H9 (cell line): ENCODE results near the gene KRTCAP2. TPM values are rescaled to one million over a fixed set of nuclear protein-coding genes. Genes with fewer than 3 reads are reported as not detected.

Experiments used
- DNase-seq: peaks from one replicate; pipeline ENCODE4 v3.0.0-alpha.2; 2017
- H2AFZ ChIP-seq: one replicate; pipeline ENCODE4 v1.6.1; 2013; ENCODE audit warnings: mild to moderate bottlenecking, low read length, control low read depth, moderate library complexity
- H2AK5ac ChIP-seq: 2 replicates; pipeline ENCODE4 v1.6.1; 2013; ENCODE audit warnings: low read length, control low read depth, mixed read lengths; ENCODE audit not compliant: insufficient read length
- H2BK120ac ChIP-seq: one replicate; pipeline ENCODE4 v1.6.1; 2013; ENCODE audit warnings: low read depth, mild to moderate bottlenecking, low read length, control low read depth, inconsistent platforms; ENCODE audit not compliant: poor library complexity, severe bottlenecking
- H2BK12ac ChIP-seq: 2 replicates; pipeline ENCODE4 v1.6.1; 2013; ENCODE audit warnings: low read length, control low read depth, mixed read lengths, low read depth; ENCODE audit not compliant: insufficient read length
- H2BK15ac ChIP-seq: 2 replicates; pipeline ENCODE4 v1.6.1; 2013; ENCODE audit warnings: low read depth, low read length, control low read depth
- H2BK20ac ChIP-seq: one replicate; pipeline ENCODE4 v1.6.1; 2013; ENCODE audit warnings: low read depth, mild to moderate bottlenecking, low read length, control low read depth, inconsistent platforms; ENCODE audit not compliant: poor library complexity, severe bottlenecking
- H2BK5ac ChIP-seq: 2 replicates; pipeline ENCODE4 v1.6.1; 2013; ENCODE audit warnings: low read length, control low read depth, mixed read lengths; ENCODE audit not compliant: insufficient read length
- H3K14ac ChIP-seq: 2 replicates; pipeline ENCODE4 v1.6.1; 2013; ENCODE audit warnings: low read length, control low read depth; ENCODE audit not compliant: insufficient read depth
- H3K18ac ChIP-seq: 2 replicates; pipeline ENCODE4 v1.6.1; 2013; ENCODE audit warnings: low read depth, mild to moderate bottlenecking, mixed read lengths, low read length, control low read depth; ENCODE audit not compliant: insufficient read length
- H3K23ac ChIP-seq: 2 replicates; pipeline ENCODE4 v1.6.1; 2013; ENCODE audit warnings: low read length, control low read depth, mixed read lengths, low read depth; ENCODE audit not compliant: insufficient read length
- H3K23me2 ChIP-seq: 2 replicates; pipeline ENCODE4 v1.6.1; 2013; ENCODE audit warnings: low read depth, mild to moderate bottlenecking, mixed read lengths, low read length, control low read depth; ENCODE audit not compliant: insufficient read length, poor library complexity, severe bottlenecking
- H3K27ac ChIP-seq: 2 replicates; pipeline ENCODE4 v1.5.1; 2013; ENCODE audit warnings: low read length, control low read depth, mixed read lengths, low read depth; ENCODE audit not compliant: insufficient read length
- H3K27me3 ChIP-seq: 2 replicates; pipeline ENCODE4 v1.6.1; 2013; ENCODE audit warnings: low read length, control low read depth, inconsistent platforms; ENCODE audit not compliant: insufficient read depth
- H3K4ac ChIP-seq: 2 replicates; pipeline ENCODE4 v1.6.1; 2013; ENCODE audit warnings: low read depth, mild to moderate bottlenecking, control low read depth, inconsistent platforms, low read length, moderate library complexity
- H3K4me1 ChIP-seq: 2 replicates; pipeline ENCODE4 v1.6.1; 2013; ENCODE audit warnings: low read length, control low read depth, inconsistent platforms; ENCODE audit not compliant: insufficient read depth
- H3K4me2 ChIP-seq: 2 replicates; pipeline ENCODE4 v1.6.1; 2013; ENCODE audit warnings: low read length, control low read depth, mixed read lengths; ENCODE audit not compliant: insufficient read length, insufficient read depth
- H3K56ac ChIP-seq: 2 replicates; pipeline ENCODE4 v1.6.1; 2013; ENCODE audit warnings: low read depth, mild to moderate bottlenecking, mixed read lengths, low read length, control low read depth; ENCODE audit not compliant: insufficient read length
- H3K79me1 ChIP-seq: 2 replicates; pipeline ENCODE4 v1.6.1; 2013; ENCODE audit warnings: low read depth, mild to moderate bottlenecking, moderate library complexity, low read length, control low read depth, inconsistent platforms; ENCODE audit not compliant: insufficient read depth, poor library complexity, severe bottlenecking
- H3K79me2 ChIP-seq: 2 replicates; pipeline ENCODE4 v1.6.1; 2013; ENCODE audit warnings: low read length, control low read depth, inconsistent platforms; ENCODE audit not compliant: insufficient read depth
- H3K9ac ChIP-seq: 2 replicates; pipeline ENCODE4 v1.6.1; 2013; ENCODE audit warnings: low read length, control low read depth, mixed read lengths; ENCODE audit not compliant: insufficient read length; ENCODE audit errors: extremely low read depth
- H3K9me3 ChIP-seq: one replicate; pipeline ENCODE4 v1.6.1; 2013; ENCODE audit warnings: low read depth, low read length, inconsistent platforms; ENCODE audit not compliant: control insufficient read depth
- H3T11ph ChIP-seq: one replicate; pipeline ENCODE4 v1.6.1; 2013; ENCODE audit warnings: mild to moderate bottlenecking, low read length, control low read depth, inconsistent platforms
- H4K20me1 ChIP-seq: one replicate; pipeline ENCODE4 v1.6.1; 2013; ENCODE audit not compliant: control insufficient read depth, insufficient read length, insufficient read depth
- H4K5ac ChIP-seq: 2 replicates; pipeline ENCODE4 v1.6.1; 2013; ENCODE audit warnings: low read depth, mild to moderate bottlenecking, mixed read lengths, low read length, control low read depth; ENCODE audit not compliant: insufficient read length
- H4K8ac ChIP-seq: replicated peaks from 2 replicates; pipeline ENCODE4 v1.6.1; 2013; ENCODE audit warnings: low read length, control low read depth, mixed read lengths, low read depth; ENCODE audit not compliant: insufficient read length
- H4K91ac ChIP-seq: 2 replicates; pipeline ENCODE4 v1.6.1; 2013; ENCODE audit warnings: low read depth, mild to moderate bottlenecking, moderate library complexity, mixed read lengths, low read length, control low read depth; ENCODE audit not compliant: insufficient read length
- H3K27ac Mint-ChIP-seq, 3 experiments: 2 replicates in 2 of 3; 3 replicates in 1 of 3; pipeline ENCODE4 v1.8.0; 2020 to 2021; ENCODE audit warnings: mixed read lengths in 3 of 3, mild to moderate bottlenecking in 1 of 3, moderate library complexity in 1 of 3
- H3K27me3 Mint-ChIP-seq: 2 replicates; pipeline ENCODE4 v1.8.0; 2021; ENCODE audit warnings: low read depth, mild to moderate bottlenecking, moderate library complexity, mixed read lengths
- H3K36me3 Mint-ChIP-seq, 3 experiments: 2 replicates in 2 of 3; 3 replicates in 1 of 3; pipeline ENCODE4 v1.8.0; 2020 to 2021; ENCODE audit warnings: low read depth in 3 of 3, mixed read lengths in 3 of 3; ENCODE audit not compliant: insufficient read depth in 1 of 3
- H3K4me1 Mint-ChIP-seq, 2 experiments: 2 replicates each; pipeline ENCODE4 v1.8.0; 2020; ENCODE audit warnings: mixed read lengths in 2 of 2
- H3K4me3 Mint-ChIP-seq, 2 experiments: 2 replicates in 1 of 2; 3 replicates in 1 of 2; pipeline ENCODE4 v1.8.0; 2020 to 2021; ENCODE audit warnings: mild to moderate bottlenecking in 2 of 2, mixed read lengths in 2 of 2, moderate library complexity in 1 of 2
- H3K9me3 Mint-ChIP-seq, 2 experiments: 2 replicates in 1 of 2; 3 replicates in 1 of 2; pipeline ENCODE4 v1.8.0; 2020; ENCODE audit warnings: mild to moderate bottlenecking in 2 of 2, mixed read lengths in 2 of 2, moderate library complexity in 1 of 2
- whole genome bisulfite sequencing: extraction: QIAGEN DNeasy Blood & Tissue Kit; methylation state at CpG from one replicate; pipeline ENCODE4 v1.1.7; 2013; ENCODE audit warnings: missing lambda C conversion rate, low lambda C conversion rate, mixed read lengths; ENCODE audit not compliant: insufficient read length; ENCODE audit errors: extremely low coverage; 5-methylcytosine and 5-hydroxymethylcytosine counted together
- total RNA-seq: library from RNA; stranded (reverse); gene quantifications from 2 replicates; pipeline ENCODE4 v1.2.1, GENCODE V29; 2021
- TF ChIP-seq, protein P1 (sequence below): fragments of 200-600 bp; sonication (generic); conservative IDR thresholded peaks from 3 replicates; pipeline ENCODE4 v1.8.0; 2021; ENCODE audit warnings: antibody characterized with exemption, mild to moderate bottlenecking

Gene KRTCAP2
- total RNA-seq, 1 experiment from 2014 or later = 149 TPM

DNA sequence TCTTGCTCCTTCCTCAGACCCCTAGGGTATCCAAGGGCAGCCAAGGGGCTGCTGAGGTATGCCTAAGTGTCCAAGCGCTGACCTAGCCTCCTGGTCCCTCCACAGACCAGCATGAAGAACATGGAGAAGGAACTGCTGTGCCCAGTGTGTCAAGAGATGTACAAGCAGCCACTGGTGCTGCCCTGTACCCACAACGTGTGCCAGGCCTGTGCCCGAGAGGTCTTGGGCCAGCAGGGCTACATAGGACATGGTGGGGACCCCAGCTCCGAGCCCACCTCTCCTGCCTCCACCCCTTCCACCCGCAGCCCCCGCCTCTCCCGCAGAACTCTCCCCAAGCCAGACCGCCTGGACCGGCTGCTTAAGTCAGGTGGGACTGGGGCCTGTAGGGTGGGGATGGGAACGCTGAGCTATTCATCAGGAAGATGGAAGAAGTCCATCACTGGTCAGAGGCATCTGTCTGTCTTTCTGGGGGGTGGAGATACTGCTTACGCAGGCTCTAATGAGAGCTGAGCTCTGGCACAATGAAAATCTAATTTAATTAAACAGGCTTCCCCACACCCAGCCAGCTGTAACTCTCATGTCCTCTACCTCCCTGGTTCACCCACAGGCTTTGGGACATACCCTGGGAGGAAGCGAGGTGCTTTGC, 2.3 kb upstream of the KRTCAP2 start:
- no peaks in the 10 kb centered on the region for H3K4me1 ChIP-seq
- H2BK5ac ChIP-seq = no peak overlapping the region
- H3K23me2 ChIP-seq = peaks cover 18% of the 10 kb centered on the region
- no peak overlapping the region for H3K23ac ChIP-seq
- no peak overlapping the region for H4K5ac ChIP-seq
- no CpG with 5 or more reads among the region's 12 CpGs for WGBS
- no peak overlapping the region for H2AK5ac ChIP-seq
- H3K27ac Mint-ChIP-seq = no peak overlapping the region
- peaks cover 29 to 52% (median 42%) of the 10 kb centered on the region in 3 experiments for H3K36me3 Mint-ChIP-seq
- H3K79me2 ChIP-seq = no peaks in the 10 kb centered on the region; the same call in 1 of the 2 replicates
- H2BK120ac ChIP-seq = no peak overlapping the region
- H3K9ac ChIP-seq = no peak overlapping the region
- no peak overlapping the region for H3K27ac ChIP-seq
- peak overlapping the region; percentile 92 to 97 for H3K4me3 Mint-ChIP-seq
- peak overlapping the region; percentile 75 for H3K4me2 ChIP-seq
- no peaks in the 10 kb centered on the region for H3K27me3 ChIP-seq
- no peak overlapping the region for H3K4ac ChIP-seq
- H3K27me3 Mint-ChIP-seq = no peaks in the 10 kb centered on the region; the same call in none of the 2 replicates
- no peaks in the 10 kb centered on the region for H3K79me1 ChIP-seq
- peaks cover 23 to 37% of the 10 kb centered on the region in 2 experiments for H3K4me1 Mint-ChIP-seq
- H3K9me3 Mint-ChIP-seq = no peaks in the 10 kb centered on the region
- no peak overlapping the region for H2BK15ac ChIP-seq
- H4K20me1 ChIP-seq = no peaks in the 10 kb centered on the region
- H2BK20ac ChIP-seq = no peak overlapping the region
- H3K18ac ChIP-seq = no peak overlapping the region
- H3T11ph ChIP-seq = no peak overlapping the region
- no peak overlapping the region for H2AFZ ChIP-seq
- H2BK12ac ChIP-seq = no peak overlapping the region
- H3K56ac ChIP-seq = no peak overlapping the region
- no peak overlapping the region for H4K91ac ChIP-seq
- TF ChIP-seq, protein P1, sequence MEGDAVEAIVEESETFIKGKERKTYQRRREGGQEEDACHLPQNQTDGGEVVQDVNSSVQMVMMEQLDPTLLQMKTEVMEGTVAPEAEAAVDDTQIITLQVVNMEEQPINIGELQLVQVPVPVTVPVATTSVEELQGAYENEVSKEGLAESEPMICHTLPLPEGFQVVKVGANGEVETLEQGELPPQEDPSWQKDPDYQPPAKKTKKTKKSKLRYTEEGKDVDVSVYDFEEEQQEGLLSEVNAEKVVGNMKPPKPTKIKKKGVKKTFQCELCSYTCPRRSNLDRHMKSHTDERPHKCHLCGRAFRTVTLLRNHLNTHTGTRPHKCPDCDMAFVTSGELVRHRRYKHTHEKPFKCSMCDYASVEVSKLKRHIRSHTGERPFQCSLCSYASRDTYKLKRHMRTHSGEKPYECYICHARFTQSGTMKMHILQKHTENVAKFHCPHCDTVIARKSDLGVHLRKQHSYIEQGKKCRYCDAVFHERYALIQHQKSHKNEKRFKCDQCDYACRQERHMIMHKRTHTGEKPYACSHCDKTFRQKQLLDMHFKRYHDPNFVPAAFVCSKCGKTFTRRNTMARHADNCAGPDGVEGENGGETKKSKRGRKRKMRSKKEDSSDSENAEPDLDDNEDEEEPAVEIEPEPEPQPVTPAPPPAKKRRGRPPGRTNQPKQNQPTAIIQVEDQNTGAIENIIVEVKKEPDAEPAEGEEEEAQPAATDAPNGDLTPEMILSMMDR = no peak
- no peaks in the 10 kb centered on the region for H3K9me3 ChIP-seq
- no peak overlapping the region for H3K14ac ChIP-seq
- no peak overlapping the region for H4K8ac ChIP-seq
- DNase-seq = peak; percentile 24
